DOHH2 (cell line): ENCODE measurements around the gene POGK.

Source experiments
- H3F3A ChIP-seq: fragments of 200-600 bp; sonication (generic), shearing (Covaris generic); 2 replicates; pipeline ENCODE4 v1.6.0; 2016; ENCODE audit warnings: antibody characterized with exemption, mild to moderate bottlenecking; ENCODE audit not compliant: control insufficient read depth, insufficient read depth
- H3K27ac ChIP-seq: fragments of 200-600 bp; sonication (generic); 2 replicates; pipeline ENCODE4 v1.5.1; 2014; ENCODE audit warnings: low read depth, mild to moderate bottlenecking, low read length, moderate library complexity
- H3K27me3 ChIP-seq: fragments of 200-600 bp; sonication (generic); 2 replicates; pipeline ENCODE4 v1.6.1; 2014; ENCODE audit warnings: mild to moderate bottlenecking, low read length, mixed read lengths; ENCODE audit not compliant: control insufficient read depth
- H3K36me3 ChIP-seq: fragments of 200-600 bp; sonication (generic); 2 replicates; pipeline ENCODE4 v1.6.1; 2014; ENCODE audit warnings: mild to moderate bottlenecking, low read length, moderate library complexity, mixed read lengths; ENCODE audit not compliant: control insufficient read depth
- H3K4me1 ChIP-seq: fragments of 200-600 bp; sonication (generic); 2 replicates; pipeline ENCODE4 v1.6.1; 2014; ENCODE audit warnings: mild to moderate bottlenecking, low read length, mixed read lengths; ENCODE audit not compliant: control insufficient read depth
- H3K4me2 ChIP-seq: fragments of 200-600 bp; sonication (generic); 2 replicates; pipeline ENCODE4 v1.6.0; 2014; ENCODE audit warnings: mild to moderate bottlenecking, low read length, moderate library complexity
- H3K4me3 ChIP-seq: fragments of 200-600 bp; sonication (generic); 2 replicates; pipeline ENCODE4 v1.5.1; 2014; ENCODE audit warnings: mild to moderate bottlenecking, low read length, mixed read lengths
- H3K79me2 ChIP-seq: fragments of 200-600 bp; sonication (generic); 2 replicates; pipeline ENCODE4 v1.6.1; 2014; ENCODE audit warnings: mild to moderate bottlenecking, low read length, mixed read lengths; ENCODE audit not compliant: control insufficient read depth
- H3K9me2 ChIP-seq: fragments of 200-600 bp; sonication (generic); replicated peaks from 2 replicates; pipeline ENCODE4 v1.6.1; 2014; ENCODE audit warnings: mild to moderate bottlenecking, low read length, mixed read lengths; ENCODE audit not compliant: control insufficient read depth
- H3K9me3 ChIP-seq: fragments of 200-600 bp; sonication (generic); 2 replicates; pipeline ENCODE4 v1.6.1; 2014; ENCODE audit warnings: antibody characterized with exemption, low read length, mixed read lengths; ENCODE audit not compliant: control insufficient read depth, insufficient read depth
- H4K20me1 ChIP-seq: fragments of 200-600 bp; sonication (generic); 2 replicates; pipeline ENCODE4 v1.6.0; 2014; ENCODE audit warnings: low read depth, mild to moderate bottlenecking, antibody characterized with exemption, low read length, moderate library complexity; ENCODE audit not compliant: control insufficient read depth, insufficient read depth
- EZH2phosphoT487 ChIP-seq: fragments of 200-600 bp; sonication (generic); IDR thresholded peaks from 2 replicates; pipeline ENCODE4 v1.6.1; 2017; ENCODE audit warnings: borderline replicate concordance, mild to moderate bottlenecking, antibody characterized with exemption, low read length, moderate library complexity, mixed read lengths
- TF ChIP-seq, protein P1 (sequence below): fragments of 200-600 bp; sonication (generic); IDR thresholded peaks from one replicate; pipeline ENCODE4 v1.5.1; 2014; ENCODE audit warnings: antibody characterized with exemption, mild to moderate bottlenecking, low read depth, low read length; ENCODE audit not compliant: poor library complexity, severe bottlenecking

The POGK gene

DNA sequence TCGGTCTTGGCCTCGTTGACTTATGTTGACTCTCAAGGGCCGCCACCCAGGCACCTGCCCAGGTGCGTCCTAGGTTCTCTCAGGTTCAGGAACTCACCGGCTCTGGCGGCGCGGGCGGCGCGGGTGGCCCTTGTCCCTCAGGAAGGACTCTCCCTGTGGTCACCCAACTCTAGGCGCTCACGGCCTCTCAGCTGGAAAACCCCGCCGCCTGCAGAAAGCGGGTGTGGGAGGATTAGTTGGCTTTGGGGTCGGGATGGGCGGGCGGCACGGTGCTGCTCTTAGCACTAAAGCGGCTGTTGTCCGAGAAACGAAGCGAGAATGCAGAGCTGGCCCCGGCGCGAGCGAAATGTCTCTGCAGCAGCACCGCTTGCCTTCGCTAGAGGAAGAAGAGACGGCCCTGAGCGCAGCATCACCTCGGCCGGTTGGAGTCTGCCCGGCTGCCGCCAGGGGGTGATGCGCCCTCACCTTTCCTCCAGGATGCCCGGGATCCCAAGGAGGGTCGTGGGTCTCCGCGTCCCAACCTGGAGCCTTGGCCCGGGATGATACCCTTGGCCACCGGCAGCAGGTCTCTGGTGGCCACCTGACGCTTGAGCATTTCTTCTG, 44.9 kb downstream of the POGK start:
- Histone ChIP-seq H3K9me2 (no peaks in the 10 kb centered on the region), H3K27me3 (peaks cover 9% of the 10 kb centered on the region; the same call in 1 of the 2 replicates), H3K79me2 (no peaks in the 10 kb centered on the region), H3K4me1 (no peaks in the 10 kb centered on the region), H4K20me1 (no peaks in the 10 kb centered on the region), H3K4me3 (no peak overlapping the region), H3K9me3 (no peaks in the 10 kb centered on the region), H3K36me3 (no peaks in the 10 kb centered on the region), H3F3A (no peaks in the 10 kb centered on the region), H3K4me2 (peak overlapping the region; percentile 15; the same call in 1 of the 2 replicates), H3K27ac (no peak overlapping the region)
- no peak for TF ChIP-seq EZH2phosphoT487
- TF ChIP-seq, protein P1, sequence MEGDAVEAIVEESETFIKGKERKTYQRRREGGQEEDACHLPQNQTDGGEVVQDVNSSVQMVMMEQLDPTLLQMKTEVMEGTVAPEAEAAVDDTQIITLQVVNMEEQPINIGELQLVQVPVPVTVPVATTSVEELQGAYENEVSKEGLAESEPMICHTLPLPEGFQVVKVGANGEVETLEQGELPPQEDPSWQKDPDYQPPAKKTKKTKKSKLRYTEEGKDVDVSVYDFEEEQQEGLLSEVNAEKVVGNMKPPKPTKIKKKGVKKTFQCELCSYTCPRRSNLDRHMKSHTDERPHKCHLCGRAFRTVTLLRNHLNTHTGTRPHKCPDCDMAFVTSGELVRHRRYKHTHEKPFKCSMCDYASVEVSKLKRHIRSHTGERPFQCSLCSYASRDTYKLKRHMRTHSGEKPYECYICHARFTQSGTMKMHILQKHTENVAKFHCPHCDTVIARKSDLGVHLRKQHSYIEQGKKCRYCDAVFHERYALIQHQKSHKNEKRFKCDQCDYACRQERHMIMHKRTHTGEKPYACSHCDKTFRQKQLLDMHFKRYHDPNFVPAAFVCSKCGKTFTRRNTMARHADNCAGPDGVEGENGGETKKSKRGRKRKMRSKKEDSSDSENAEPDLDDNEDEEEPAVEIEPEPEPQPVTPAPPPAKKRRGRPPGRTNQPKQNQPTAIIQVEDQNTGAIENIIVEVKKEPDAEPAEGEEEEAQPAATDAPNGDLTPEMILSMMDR = peak; percentile 54

DNA sequence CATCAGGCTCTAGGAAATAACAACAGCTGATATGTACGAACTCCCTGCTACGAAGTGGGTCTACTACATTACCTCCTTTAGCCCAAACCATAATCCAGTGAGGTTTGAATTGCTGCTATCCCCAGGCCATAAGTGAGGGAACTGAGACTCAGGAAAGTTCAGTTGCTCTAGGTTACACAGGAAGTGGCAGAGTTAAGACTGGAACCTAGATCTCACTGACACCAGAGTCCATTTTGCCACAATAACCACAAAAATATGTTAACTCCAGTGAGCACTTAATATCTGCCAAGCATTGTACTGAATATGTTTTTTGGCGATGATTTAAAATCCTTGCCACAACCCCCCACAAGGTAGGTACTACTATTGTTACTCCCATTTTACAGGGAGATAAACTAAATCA, 45.7 kb downstream of the POGK start:
- Histone ChIP-seq H3K27me3 (peaks cover 9% of the 10 kb centered on the region; the same call in 1 of the 2 replicates), H3K4me3 (no peak overlapping the region), H3K36me3 (no peaks in the 10 kb centered on the region), H3K4me2 (no peak overlapping the region), H3F3A (no peaks in the 10 kb centered on the region), H4K20me1 (no peaks in the 10 kb centered on the region), H3K79me2 (no peaks in the 10 kb centered on the region), H3K9me3 (no peaks in the 10 kb centered on the region), H3K4me1 (no peaks in the 10 kb centered on the region), H3K9me2 (no peaks in the 10 kb centered on the region), H3K27ac (no peak overlapping the region)
- TF ChIP-seq, protein P1 = no peak
- TF ChIP-seq EZH2phosphoT487 = no peak

DNA sequence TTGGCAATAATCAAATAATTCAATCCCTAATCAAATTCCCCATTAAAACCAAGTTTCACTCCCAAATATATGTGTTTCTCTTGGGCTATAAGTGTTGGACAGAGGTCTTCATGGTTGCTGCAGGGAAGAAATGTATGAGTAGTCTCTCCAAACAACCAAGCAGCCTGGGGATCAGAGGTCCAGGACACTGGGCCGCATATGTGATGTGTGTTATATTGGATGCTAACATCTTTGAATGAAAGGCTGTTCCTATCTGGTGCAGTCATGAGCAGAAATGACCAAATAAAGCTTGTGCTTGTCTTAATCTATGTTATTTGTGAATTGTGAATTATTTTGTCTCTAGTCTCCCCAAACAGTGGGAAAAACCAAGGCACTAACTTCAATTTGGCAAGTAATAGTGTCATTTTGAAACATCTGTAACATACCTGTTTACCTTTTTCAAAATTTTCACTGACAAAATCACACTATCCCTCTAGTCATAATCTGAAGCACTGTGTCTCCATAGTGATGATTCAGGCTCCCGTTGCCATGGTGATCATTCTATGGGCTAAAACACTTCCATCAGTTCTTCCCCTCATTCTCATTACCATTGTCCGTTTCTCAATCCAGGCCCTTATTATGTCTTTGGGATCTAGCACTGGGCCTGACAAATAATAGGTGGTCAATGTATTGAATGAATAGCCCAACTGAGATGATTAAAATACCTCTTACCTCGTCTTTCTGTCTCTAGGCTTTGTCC, 49.3 kb downstream of the POGK start:
- Histone ChIP-seq H3K27me3 (peaks cover 21% of the 10 kb centered on the region), H3K36me3 (no peaks in the 10 kb centered on the region), H3F3A (no peaks in the 10 kb centered on the region), H3K9me3 (no peaks in the 10 kb centered on the region), H3K4me2 (no peak overlapping the region), H4K20me1 (no peaks in the 10 kb centered on the region), H3K4me3 (no peak overlapping the region), H3K27ac (no peak overlapping the region), H3K9me2 (no peaks in the 10 kb centered on the region), H3K4me1 (no peaks in the 10 kb centered on the region), H3K79me2 (no peaks in the 10 kb centered on the region)
- TF ChIP-seq EZH2phosphoT487 = no peak
- TF ChIP-seq, protein P1 = no peak
